GM12878 (cell line): Measurements from ENCODE around the gene KRT38. TPM values are rescaled to one million over a fixed set of nuclear protein-coding genes. Genes with fewer than 3 reads are reported as not detected.

Experiments used
- ATAC-seq: fragments of 200-7000 bp; cut with Tn5 transposase; 3 replicates; pipeline ENCODE4 v1.9.1; 2020; ENCODE audit warnings: mild to moderate bottlenecking, moderate library complexity
- BruUV-seq: library from RNA; stranded (reverse); fragments of 400-500 nt; replicated peaks from 2 replicates; lab custom pipeline; 2021; lab: Mats Ljungman, UMichigan
- CTCF ChIA-PET: fragments of 300-600 bp; sonication (Branson Sonifier 250); formaldehyde crosslinking; extraction: SDS; loops from one replicate; lab custom pipeline; 2021; ENCODE audit warnings: inconsistent platforms; lab: Yijun Ruan, JAX
- POLR2A ChIA-PET: fragments of 350-600 bp; formaldehyde crosslinking; extraction: SDS; loops from one replicate; lab custom pipeline; 2021; ENCODE audit warnings: inconsistent platforms; lab: Charles Lee
- RAD21 ChIA-PET: fragments of 300-600 bp; sonication (Branson Sonifier 250); formaldehyde crosslinking; loops from one replicate; lab custom pipeline; 2023; ENCODE audit warnings: antibody characterized with exemption; ENCODE audit not compliant: unreplicated experiment; lab: Charles Lee
- SMC1A ChIA-PET: fragments of 300-600 bp; sonication (Branson Sonifier 250); formaldehyde crosslinking; loops from one replicate; lab custom pipeline; 2023; ENCODE audit not compliant: unreplicated experiment, uncharacterized antibody; lab: Charles Lee
- DNase-seq: peaks from one replicate; pipeline ENCODE4 v3.0.0-alpha.2; 2011; ENCODE audit warnings: low read depth, low spot score
- FAIRE-seq: peaks from 3 replicates; lab custom pipeline; 2011; peaks lifted over from hg19 to GRCh38; lab: Jason Lieb, UNC
- H2AFZ ChIP-seq: 2 replicates; pipeline ENCODE4 v1.6.0; 2011; ENCODE audit warnings: low read depth, low read length, control low read depth; ENCODE audit not compliant: control insufficient read depth
- H3K27ac ChIP-seq: 2 replicates; pipeline ENCODE4 v1.5.1; 2011; ENCODE audit warnings: control low read depth; ENCODE audit not compliant: control insufficient read depth, insufficient read depth
- H3K27me3 ChIP-seq, 2 experiments: replicated peaks in 1 of 2; 2 replicates each; pipeline versions ENCODE4 v1.6.0 to v1.6.1; 2011; ENCODE audit warnings: low read length in 1 of 2; ENCODE audit not compliant: control insufficient read depth in 2 of 2, insufficient read depth in 2 of 2
- H3K36me3 ChIP-seq, 2 experiments: 2 replicates each; pipeline ENCODE4 v1.5.1; 2011; ENCODE audit warnings: low read length in 1 of 2; ENCODE audit not compliant: control insufficient read depth in 2 of 2, insufficient read depth in 2 of 2
- H3K4me1 ChIP-seq: 2 replicates; pipeline ENCODE4 v1.6.1; 2011; ENCODE audit warnings: mild to moderate bottlenecking, low read length, moderate library complexity, mixed read lengths; ENCODE audit not compliant: control insufficient read depth, insufficient read depth
- H3K4me2 ChIP-seq: 2 replicates; pipeline ENCODE4 v1.6.0; 2011; ENCODE audit warnings: control low read depth; ENCODE audit not compliant: control insufficient read depth, insufficient read depth
- H3K4me3 ChIP-seq: fragments of 200-600 bp; sonication (generic); 2 replicates; pipeline ENCODE4 v1.5.1; 2016
- H3K79me2 ChIP-seq: 2 replicates; pipeline ENCODE4 v1.6.0; 2011; ENCODE audit warnings: low read length; ENCODE audit not compliant: control insufficient read depth, insufficient read depth
- H3K9ac ChIP-seq: 2 replicates; pipeline ENCODE4 v1.8.0; 2011; ENCODE audit warnings: low read length, control low read depth, mixed read lengths; ENCODE audit not compliant: control insufficient read depth, insufficient read depth
- H3K9me3 ChIP-seq: replicated peaks from 3 replicates; pipeline ENCODE4 v1.5.1; 2011; ENCODE audit warnings: mild to moderate bottlenecking, low read length; ENCODE audit not compliant: control insufficient read depth, insufficient read depth
- H4K20me1 ChIP-seq: 2 replicates; pipeline ENCODE4 v1.6.0; 2011; ENCODE audit not compliant: control insufficient read depth, insufficient read depth
- ATF2 ChIP-seq: IDR thresholded peaks from 2 replicates; pipeline ENCODE4 v1.6.1; 2012; ENCODE audit warnings: low read length, inconsistent platforms
- BRCA1 ChIP-seq: IDR thresholded peaks from 2 replicates; pipeline ENCODE4 v1.6.1; 2011; ENCODE audit warnings: low read depth, low read length, improper control_type of control experiment
- CHD2 ChIP-seq: IDR thresholded peaks from 2 replicates; pipeline ENCODE4 v1.6.1; 2011; ENCODE audit warnings: low read depth, low read length, improper control_type of control experiment, borderline replicate concordance
- ESRRA ChIP-seq: IDR thresholded peaks from 2 replicates; pipeline ENCODE4 v1.6.1; 2012; ENCODE audit warnings: mild to moderate bottlenecking, low read length, improper control_type of control experiment
- HCFC1 ChIP-seq: fragments of 150-350 bp; IDR thresholded peaks from 2 replicates; pipeline ENCODE4 v1.6.1; 2014; ENCODE audit warnings: low read length
- JUND ChIP-seq: IDR thresholded peaks from 2 replicates; pipeline ENCODE4 v1.6.1; 2012; ENCODE audit warnings: low read depth, mild to moderate bottlenecking, low read length, improper control_type of control experiment, moderate library complexity
- MEF2A ChIP-seq: IDR thresholded peaks from 2 replicates; pipeline ENCODE4 v1.6.1; 2011; ENCODE audit warnings: low read depth, mild to moderate bottlenecking, low read length, moderate library complexity; ENCODE audit not compliant: insufficient read depth
- MEF2B ChIP-seq: fragments of 450-650 bp; IDR thresholded peaks from 2 replicates; pipeline ENCODE4 v1.6.1; 2018; ENCODE audit warnings: mild to moderate bottlenecking, moderate library complexity; ENCODE audit not compliant: partially characterized antibody, poor library complexity, severe bottlenecking
- NR2C2 ChIP-seq: IDR thresholded peaks from 2 replicates; pipeline ENCODE4 v1.6.1; 2011; ENCODE audit warnings: borderline replicate concordance, low read depth; ENCODE audit not compliant: control insufficient read depth, insufficient read length
- PAX5 ChIP-seq: IDR thresholded peaks from 2 replicates; pipeline ENCODE4 v1.6.1; 2011; ENCODE audit warnings: low read depth, low read length, borderline replicate concordance
- PML ChIP-seq: IDR thresholded peaks from 2 replicates; pipeline ENCODE4 v1.6.1; 2012; ENCODE audit warnings: low read length, inconsistent platforms
- POLR2AphosphoS2 ChIP-seq: IDR thresholded peaks from 2 replicates; pipeline ENCODE4 v1.6.1; 2011; ENCODE audit warnings: low read depth, mild to moderate bottlenecking, low read length, improper control_type of control experiment, moderate library complexity
- TBL1XR1 ChIP-seq: IDR thresholded peaks from 2 replicates; pipeline ENCODE4 v1.6.1; 2012; ENCODE audit warnings: low read depth, low read length, improper control_type of control experiment
- WGBS: methylation state at CpG from one replicate; pipeline ENCODE4 v1.1.6; 2016; ENCODE audit warnings: low lambda C conversion rate; ENCODE audit not compliant: insufficient replicate concordance, insufficient coverage; ENCODE audit errors: missing lambda C conversion rate; 5-methylcytosine and 5-hydroxymethylcytosine counted together
- in situ Hi-C: fragments of 300-500 bp; cut with MboI; formaldehyde crosslinking; loops from 9 replicates; pipeline ENCODE4 v1.14.3; 2018; ENCODE audit warnings: mixed read lengths
- intact Hi-C: fragments of 100-400 bp; cut with micrococcal nuclease; formaldehyde crosslinking; loops from one replicate; pipeline ENCODE4 v1.14.2; 2022; ENCODE audit not compliant: unreplicated experiment
- polyA plus RNA-seq, 11 experiments: library from polyadenylated mRNA; depleted of rRNA in 4 of 11; unstranded in 6 of 11; stranded (reverse) in 5 of 11; fragments of >200 nt; fragmentation: Nextera tagmentation in 4 of 11; fragmentation: Illumina TruSeq in 1 of 11; extraction: Ambion mirVana in 4 of 11; extraction: Trizol in 1 of 11; gene quantifications; 1 replicate in 1 of 11; 2 replicates in 10 of 11; pipeline versions ENCODE4 v1.2.1 to v1.2.3, GENCODE V29; 2011 to 2016; ENCODE audit warnings: inconsistent platforms in 2 of 11, missing spikeins in 2 of 11, low read depth in 1 of 11
- total RNA-seq, 4 experiments: library from RNA; depleted of rRNA in 3 of 4; stranded (reverse); fragments of >200 nt in 3 of 4; fragmentation: Illumina TruSeq in 1 of 4; extraction: Trizol in 1 of 4; gene quantifications; 2 replicates each; pipeline versions ENCODE4 v1.2.1 to v1.2.3, GENCODE V29; 2013 to 2021
- TF ChIP-seq, protein P1 (sequence below): fragments of 450-650 bp; conservative IDR thresholded peaks from 2 replicates; pipeline ENCODE4 v1.6.1; 2017; ENCODE audit warnings: mild to moderate bottlenecking, moderate library complexity
- TF ChIP-seq, protein P2 (sequence below): fragments of 450-650 bp; IDR thresholded peaks from 2 replicates; pipeline ENCODE4 v1.6.1; 2018; ENCODE audit warnings: mild to moderate bottlenecking, low read depth, moderate library complexity; ENCODE audit not compliant: partially characterized antibody
- TF ChIP-seq, protein P3 (sequence below): fragments of 450-650 bp; IDR thresholded peaks from 2 replicates; pipeline ENCODE4 v1.6.1; 2017; ENCODE audit warnings: low read depth, mild to moderate bottlenecking, moderate library complexity

KRT38 gene
- total and polyA plus RNA-seq, 10 of the 15 experiments (the other 5 are each of a cell fraction or from before 2014, with no cell fraction given) = not detected

GRCh38 chr17:41464682-41465081 lies 23.9 kb upstream of the KRT38 start:
- CTCF ChIA-PET = no interaction called here
- Histone ChIP-seq H3K4me1 (no peaks in the 10 kb centered on the region), H2AFZ (no peak overlapping the region), H3K79me2 (no peaks in the 10 kb centered on the region), H3K4me3 (no peak overlapping the region), H3K9me3 (no peaks in the 10 kb centered on the region), H3K4me2 (no peak overlapping the region), H3K27me3 (no peaks in the 10 kb centered on the region; a peak in 2 of 4 replicates), H3K27ac (no peak overlapping the region), H3K9ac (no peak overlapping the region), H3K36me3 (no peaks in the 10 kb centered on the region), H4K20me1 (no peaks in the 10 kb centered on the region)
- SMC1A ChIA-PET = no interaction called here
- DNase-seq (no peak), FAIRE-seq (no peak), ATAC-seq (no peak)
- in situ Hi-C loops = no loop called here
- POLR2A ChIA-PET = no interaction called here
- 1% methylated on average over 6 of the region's 6 CpGs for WGBS
- RAD21 ChIA-PET = no interaction called here
- intact Hi-C loops = no loop called here
- BruUV-seq = no TSS peak
- no peak for TF ChIP-seq ESRRA
- TF ChIP-seq ATF2 = no peak
- no peak for TF ChIP-seq NR2C2
- no peak for TF ChIP-seq BRCA1
- TF ChIP-seq, protein P1, sequence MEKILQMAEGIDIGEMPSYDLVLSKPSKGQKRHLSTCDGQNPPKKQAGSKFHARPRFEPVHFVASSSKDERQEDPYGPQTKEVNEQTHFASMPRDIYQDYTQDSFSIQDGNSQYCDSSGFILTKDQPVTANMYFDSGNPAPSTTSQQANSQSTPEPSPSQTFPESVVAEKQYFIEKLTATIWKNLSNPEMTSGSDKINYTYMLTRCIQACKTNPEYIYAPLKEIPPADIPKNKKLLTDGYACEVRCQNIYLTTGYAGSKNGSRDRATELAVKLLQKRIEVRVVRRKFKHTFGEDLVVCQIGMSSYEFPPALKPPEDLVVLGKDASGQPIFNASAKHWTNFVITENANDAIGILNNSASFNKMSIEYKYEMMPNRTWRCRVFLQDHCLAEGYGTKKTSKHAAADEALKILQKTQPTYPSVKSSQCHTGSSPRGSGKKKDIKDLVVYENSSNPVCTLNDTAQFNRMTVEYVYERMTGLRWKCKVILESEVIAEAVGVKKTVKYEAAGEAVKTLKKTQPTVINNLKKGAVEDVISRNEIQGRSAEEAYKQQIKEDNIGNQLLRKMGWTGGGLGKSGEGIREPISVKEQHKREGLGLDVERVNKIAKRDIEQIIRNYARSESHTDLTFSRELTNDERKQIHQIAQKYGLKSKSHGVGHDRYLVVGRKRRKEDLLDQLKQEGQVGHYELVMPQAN = no peak
- TF ChIP-seq, protein P2, sequence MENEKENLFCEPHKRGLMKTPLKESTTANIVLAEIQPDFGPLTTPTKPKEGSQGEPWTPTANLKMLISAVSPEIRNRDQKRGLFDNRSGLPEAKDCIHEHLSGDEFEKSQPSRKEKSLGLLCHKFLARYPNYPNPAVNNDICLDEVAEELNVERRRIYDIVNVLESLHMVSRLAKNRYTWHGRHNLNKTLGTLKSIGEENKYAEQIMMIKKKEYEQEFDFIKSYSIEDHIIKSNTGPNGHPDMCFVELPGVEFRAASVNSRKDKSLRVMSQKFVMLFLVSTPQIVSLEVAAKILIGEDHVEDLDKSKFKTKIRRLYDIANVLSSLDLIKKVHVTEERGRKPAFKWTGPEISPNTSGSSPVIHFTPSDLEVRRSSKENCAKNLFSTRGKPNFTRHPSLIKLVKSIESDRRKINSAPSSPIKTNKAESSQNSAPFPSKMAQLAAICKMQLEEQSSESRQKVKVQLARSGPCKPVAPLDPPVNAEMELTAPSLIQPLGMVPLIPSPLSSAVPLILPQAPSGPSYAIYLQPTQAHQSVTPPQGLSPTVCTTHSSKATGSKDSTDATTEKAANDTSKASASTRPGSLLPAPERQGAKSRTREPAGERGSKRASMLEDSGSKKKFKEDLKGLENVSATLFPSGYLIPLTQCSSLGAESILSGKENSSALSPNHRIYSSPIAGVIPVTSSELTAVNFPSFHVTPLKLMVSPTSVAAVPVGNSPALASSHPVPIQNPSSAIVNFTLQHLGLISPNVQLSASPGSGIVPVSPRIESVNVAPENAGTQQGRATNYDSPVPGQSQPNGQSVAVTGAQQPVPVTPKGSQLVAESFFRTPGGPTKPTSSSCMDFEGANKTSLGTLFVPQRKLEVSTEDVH = no peak
- TF ChIP-seq POLR2AphosphoS2 = no peak
- TF ChIP-seq PAX5 = no peak
- no peak for TF ChIP-seq MEF2B
- no peak for TF ChIP-seq PML
- TF ChIP-seq, protein P3, sequence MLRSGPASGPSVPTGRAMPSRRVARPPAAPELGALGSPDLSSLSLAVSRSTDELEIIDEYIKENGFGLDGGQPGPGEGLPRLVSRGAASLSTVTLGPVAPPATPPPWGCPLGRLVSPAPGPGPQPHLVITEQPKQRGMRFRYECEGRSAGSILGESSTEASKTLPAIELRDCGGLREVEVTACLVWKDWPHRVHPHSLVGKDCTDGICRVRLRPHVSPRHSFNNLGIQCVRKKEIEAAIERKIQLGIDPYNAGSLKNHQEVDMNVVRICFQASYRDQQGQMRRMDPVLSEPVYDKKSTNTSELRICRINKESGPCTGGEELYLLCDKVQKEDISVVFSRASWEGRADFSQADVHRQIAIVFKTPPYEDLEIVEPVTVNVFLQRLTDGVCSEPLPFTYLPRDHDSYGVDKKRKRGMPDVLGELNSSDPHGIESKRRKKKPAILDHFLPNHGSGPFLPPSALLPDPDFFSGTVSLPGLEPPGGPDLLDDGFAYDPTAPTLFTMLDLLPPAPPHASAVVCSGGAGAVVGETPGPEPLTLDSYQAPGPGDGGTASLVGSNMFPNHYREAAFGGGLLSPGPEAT = no peak
- TF ChIP-seq JUND = no peak
- no peak for TF ChIP-seq TBL1XR1
- TF ChIP-seq HCFC1 = no peak
- TF ChIP-seq MEF2A = no peak
- no peak for TF ChIP-seq CHD2
